H1 (cell line): ENCODE results near the gene ENKUR. TPM values are rescaled to one million over a fixed set of nuclear protein-coding genes. Genes with fewer than 3 reads are reported as not detected.

Source experiments
- CTCF ChIA-PET: fragments of 300-600 bp; sonication (Branson Sonifier 250); formaldehyde crosslinking; loops from one replicate; lab custom pipeline; 2021; ENCODE audit not compliant: partially characterized antibody; lab: Charles Lee
- POLR2A ChIA-PET: fragments of 300-600 bp; sonication (Branson Sonifier 250); formaldehyde crosslinking; loops from one replicate; lab custom pipeline; 2021; ENCODE audit warnings: inconsistent platforms; ENCODE audit not compliant: partially characterized antibody; lab: Charles Lee
- DNase-seq, 2 experiments: peaks; one replicate each; pipeline versions ENCODE4 v3.0.0 to v3.0.0-alpha.2; 2010 to 2022; ENCODE audit warnings: low spot score in 2 of 2, low read depth in 1 of 2, mixed read lengths in 1 of 2
- FAIRE-seq: peaks from 2 replicates; lab custom pipeline; 2011; peaks lifted over from hg19 to GRCh38; lab: Jason Lieb, UNC
- H2AFZ ChIP-seq: 2 replicates; pipeline ENCODE4 v1.8.1; 2012; ENCODE audit warnings: low read length, inconsistent platforms
- H2AK5ac ChIP-seq: 2 replicates; pipeline ENCODE4 v1.6.1; 2013; ENCODE audit warnings: low read depth, low read length
- H2BK120ac ChIP-seq: replicated peaks from 2 replicates; pipeline ENCODE3; 2013; ENCODE audit warnings: low read depth, low read length, inconsistent platforms
- H2BK12ac ChIP-seq: 2 replicates; pipeline ENCODE4 v1.6.1; 2013; ENCODE audit warnings: low read depth, low read length
- H2BK15ac ChIP-seq: 2 replicates; pipeline ENCODE4 v1.6.1; 2013; ENCODE audit warnings: low read length
- H2BK20ac ChIP-seq: 2 replicates; pipeline ENCODE4 v1.6.1; 2013; ENCODE audit warnings: low read length
- H2BK5ac ChIP-seq: 2 replicates; pipeline ENCODE4 v1.6.1; 2013; ENCODE audit warnings: low read depth, low read length
- H3K14ac ChIP-seq: 2 replicates; pipeline ENCODE4 v1.6.1; 2013; ENCODE audit warnings: inconsistent platforms; ENCODE audit not compliant: insufficient read length
- H3K18ac ChIP-seq: 2 replicates; pipeline ENCODE4 v1.6.1; 2013; ENCODE audit warnings: low read length; ENCODE audit errors: extremely low read depth
- H3K23ac ChIP-seq: 2 replicates; pipeline ENCODE4 v1.6.1; 2013; ENCODE audit warnings: inconsistent platforms; ENCODE audit not compliant: insufficient read length
- H3K23me2 ChIP-seq: 2 replicates; pipeline ENCODE4 v1.6.1; 2013; ENCODE audit warnings: low read depth, low read length
- H3K27ac ChIP-seq: 2 replicates; pipeline ENCODE4 v1.6.1; 2011; ENCODE audit warnings: low read depth, low read length, inconsistent platforms
- H3K27me3 ChIP-seq, 4 experiments: replicated peaks in 1 of 4; 1 replicate in 1 of 4; 2 replicates in 3 of 4; pipeline versions ENCODE4 v1.6.1 to v1.8.1; 2011 to 2013; ENCODE audit warnings: low read length in 3 of 4, mild to moderate bottlenecking in 3 of 4, inconsistent platforms in 2 of 4, mixed read lengths in 2 of 4, moderate library complexity in 1 of 4; ENCODE audit not compliant: control insufficient read depth in 3 of 4, insufficient read depth in 3 of 4; ENCODE audit errors: extremely low read depth in 1 of 4
- H3K36me3 ChIP-seq, 4 experiments: 2 replicates each; pipeline versions ENCODE4 v1.6.1 to v1.8.1; 2011 to 2013; ENCODE audit warnings: mild to moderate bottlenecking in 4 of 4, low read length in 3 of 4, moderate library complexity in 2 of 4, control low read depth in 1 of 4, inconsistent platforms in 1 of 4; ENCODE audit not compliant: insufficient read depth in 4 of 4, control insufficient read depth in 2 of 4
- H3K4ac ChIP-seq: replicated peaks from 2 replicates; pipeline ENCODE3; 2013; ENCODE audit warnings: low read length, low read depth, mixed read lengths, inconsistent platforms; ENCODE audit not compliant: insufficient read length
- H3K4me1 ChIP-seq, 4 experiments: replicated peaks in 1 of 4; 1 replicate in 1 of 4; 2 replicates in 3 of 4; pipeline versions ENCODE4 v1.6.1 to v1.8.1; 2011 to 2013; ENCODE audit warnings: low read length in 3 of 4, inconsistent platforms in 2 of 4, mixed read lengths in 1 of 4; ENCODE audit not compliant: insufficient read depth in 4 of 4, control insufficient read depth in 3 of 4
- H3K4me2 ChIP-seq, 2 experiments: 2 replicates each; pipeline versions ENCODE4 v1.6.1 to v1.8.1; 2011 to 2013; ENCODE audit warnings: low read depth in 2 of 2, low read length in 2 of 2, control low read depth in 1 of 2, inconsistent platforms in 1 of 2, mild to moderate bottlenecking in 1 of 2; ENCODE audit not compliant: insufficient read depth in 1 of 2
- H3K4me3 ChIP-seq, 4 experiments: fragments of 200-600, 300-600 bp in 1 of 4; sonication (generic), shearing (Covaris generic), sonication (Bioruptor Twin) in 1 of 4; 2 replicates each; pipeline versions ENCODE4 v1.5.1 to v1.8.1; 2011 to 2016; ENCODE audit warnings: low read length in 4 of 4, low read depth in 3 of 4, control low read depth in 2 of 4, inconsistent platforms in 2 of 4, mild to moderate bottlenecking in 2 of 4, mixed read lengths in 1 of 4, moderate library complexity in 1 of 4; ENCODE audit not compliant: insufficient read depth in 2 of 4; ENCODE audit errors: extremely low read depth in 1 of 4
- H3K56ac ChIP-seq: replicated peaks from 2 replicates; pipeline ENCODE3; 2013; ENCODE audit warnings: low read depth, mild to moderate bottlenecking, mixed read lengths, low read length, inconsistent platforms; ENCODE audit not compliant: insufficient read length
- H3K79me1 ChIP-seq: 2 replicates; pipeline ENCODE4 v1.6.1; 2013; ENCODE audit warnings: low read depth, low read length, control low read depth
- H3K79me2 ChIP-seq, 2 experiments: 2 replicates each; pipeline versions ENCODE4 v1.6.1 to v1.8.1; 2012 to 2013; ENCODE audit warnings: low read length in 2 of 2, mild to moderate bottlenecking in 2 of 2, inconsistent platforms in 1 of 2; ENCODE audit not compliant: insufficient read depth in 2 of 2, control insufficient read depth in 1 of 2
- H3K9ac ChIP-seq, 4 experiments: replicated peaks in 1 of 4; 1 replicate in 1 of 4; 2 replicates in 3 of 4; pipeline versions ENCODE4 v1.6.1 to v1.8.1; 2011 to 2013; ENCODE audit warnings: low read depth in 3 of 4, low read length in 3 of 4, control low read depth in 2 of 4, mild to moderate bottlenecking in 2 of 4, moderate library complexity in 2 of 4, inconsistent platforms in 1 of 4; ENCODE audit errors: extremely low read depth in 1 of 4
- H3K9me3 ChIP-seq, 2 experiments: 2 replicates each; pipeline versions ENCODE4 v1.6.1 to v1.8.1; 2012 to 2013; ENCODE audit warnings: mild to moderate bottlenecking in 2 of 2, moderate library complexity in 2 of 2, control low read depth in 1 of 2, inconsistent platforms in 1 of 2, low read depth in 1 of 2, low read length in 1 of 2, mixed read lengths in 1 of 2; ENCODE audit not compliant: insufficient read depth in 2 of 2
- H4K20me1 ChIP-seq, 2 experiments: replicated peaks in 1 of 2; 2 replicates each; pipeline versions ENCODE3 to v1.8.1; 2011 to 2013; ENCODE audit warnings: inconsistent platforms in 2 of 2, low read length in 2 of 2, mild to moderate bottlenecking in 1 of 2; ENCODE audit not compliant: insufficient read depth in 2 of 2, control insufficient read depth in 1 of 2
- H4K5ac ChIP-seq: 2 replicates; pipeline ENCODE4 v1.6.1; 2013; ENCODE audit warnings: low read length, low read depth, mixed read lengths, inconsistent platforms; ENCODE audit not compliant: insufficient read length
- H4K8ac ChIP-seq: 2 replicates; pipeline ENCODE4 v1.8.0; 2013; ENCODE audit warnings: mild to moderate bottlenecking, moderate library complexity, low read length, inconsistent platforms; ENCODE audit not compliant: insufficient read depth; ENCODE audit errors: extremely low read depth
- H4K91ac ChIP-seq: replicated peaks from 2 replicates; pipeline ENCODE3; 2013; ENCODE audit warnings: low read length, mixed read lengths, inconsistent platforms; ENCODE audit not compliant: insufficient read length
- CHD1 ChIP-seq: IDR thresholded peaks from 2 replicates; pipeline ENCODE4 v1.6.1; 2012; ENCODE audit warnings: low read depth, low read length, improper control_type of control experiment
- SP1 ChIP-seq: IDR thresholded peaks from 2 replicates; pipeline ENCODE4 v1.6.1; 2011; ENCODE audit warnings: low read depth, low read length
- polyA plus RNA-seq, 7 experiments: library from polyadenylated mRNA; depleted of rRNA in 3 of 7; stranded (reverse) in 5 of 7; unstranded in 2 of 7; fragments of >200 nt in 5 of 7; fragments of 200-250 nt in 2 of 7; gene quantifications; 1 replicate in 5 of 7; 2 replicates in 1 of 7; 4 replicates in 1 of 7; pipeline versions ENCODE4 v1.2.1 to v1.2.3, GENCODE V29; 2011 to 2013; ENCODE audit warnings: missing spikeins in 2 of 7, mixed read lengths in 2 of 7
- total RNA-seq: library from RNA; stranded (reverse); fragmentation: NEBNext Ultra II Directional; extraction: Animal tissue kit (Norgen Biotek cat#: 25700); gene quantifications from 2 replicates; pipeline ENCODE4 v1.2.1, GENCODE V29; 2021
- TF ChIP-seq, protein P1 (sequence below): IDR thresholded peaks from 2 replicates; pipeline ENCODE4 v1.6.1; 2011; ENCODE audit warnings: low read length, improper control_type of control experiment

Gene ENKUR
- total and polyA plus RNA-seq, 2 of the 8 experiments (the other 6 are each of a cell fraction or from before 2014, with no cell fraction given): not detected

- no peak overlapping the region for H3K4ac ChIP-seq
- no peaks in the 10 kb centered on the region for H3K4me1 ChIP-seq
- no peaks in the 10 kb centered on the region for H3K23me2 ChIP-seq
- H2BK20ac ChIP-seq: no peak overlapping the region
- no peak overlapping the region for H3K18ac ChIP-seq
- no peak overlapping the region for H3K4me2 ChIP-seq
- no peaks in the 10 kb centered on the region for H3K79me2 ChIP-seq
- H2BK5ac ChIP-seq: no peak overlapping the region
- H3K36me3 ChIP-seq: no peaks in the 10 kb centered on the region
- H4K20me1 ChIP-seq: no peaks in the 10 kb centered on the region
- H3K14ac ChIP-seq: no peak overlapping the region
- ChIA-PET POLR2A (interaction anchor here (0.6 to 2.1 kb wide), 2 partner anchors 22 to 188 kb away, joined by 3 to 6 read pairs; no protein-coding TSS in a partner anchor), CTCF (interaction anchor here (0.6 to 1.4 kb wide), 4 partner anchors 25 to 151 kb away, joined by 3 to 5 read pairs (median 3); no protein-coding TSS in a partner anchor)
- no peak overlapping the region for H3K23ac ChIP-seq
- H3K56ac ChIP-seq: no peak overlapping the region
- no peak overlapping the region for H4K8ac ChIP-seq
- no peak overlapping the region for H4K91ac ChIP-seq
- DNase-seq (no peak), FAIRE-seq (no peak)
- no peak overlapping the region for H2AFZ ChIP-seq
- no peak overlapping the region for H3K9ac ChIP-seq
- no peak overlapping the region for H4K5ac ChIP-seq
- H2BK120ac ChIP-seq: no peak overlapping the region
- H3K9me3 ChIP-seq: no peaks in the 10 kb centered on the region
- H3K27ac ChIP-seq: no peak overlapping the region
- H3K4me3 ChIP-seq: no peak overlapping the region
- H2AK5ac ChIP-seq: no peak overlapping the region
- no peak overlapping the region for H2BK12ac ChIP-seq
- TF ChIP-seq SP1 (no peak), CHD1 (no peak)
- TF ChIP-seq, protein P1, sequence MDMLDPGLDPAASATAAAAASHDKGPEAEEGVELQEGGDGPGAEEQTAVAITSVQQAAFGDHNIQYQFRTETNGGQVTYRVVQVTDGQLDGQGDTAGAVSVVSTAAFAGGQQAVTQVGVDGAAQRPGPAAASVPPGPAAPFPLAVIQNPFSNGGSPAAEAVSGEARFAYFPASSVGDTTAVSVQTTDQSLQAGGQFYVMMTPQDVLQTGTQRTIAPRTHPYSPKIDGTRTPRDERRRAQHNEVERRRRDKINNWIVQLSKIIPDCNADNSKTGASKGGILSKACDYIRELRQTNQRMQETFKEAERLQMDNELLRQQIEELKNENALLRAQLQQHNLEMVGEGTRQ: no peak
- no peaks in the 10 kb centered on the region for H3K27me3 ChIP-seq
- H2BK15ac ChIP-seq: no peak overlapping the region
- no peaks in the 10 kb centered on the region for H3K79me1 ChIP-seq
Measured at GRCh38 chr10:25039531-25039930, 23.6 kb upstream of the ENKUR start.
